GM20431 (cell line): ENCODE measurements around the gene GOLGA8R.
"Not testable (repeated sequence)": the region's sequence is repeated elsewhere in the genome, so short reads cannot be mapped to it uniquely, and the experiment has no call there.

Experiments used
- in situ Hi-C: fragments of 300-500 bp; cut with MseI, MboI; formaldehyde crosslinking; loops from one replicate; pipeline ENCODE4 v1.15.0; 2020; ENCODE audit warnings: low sequenced_read_pairs; ENCODE audit not compliant: unreplicated experiment

The GOLGA8R gene

GRCh38 chr15:30414160-30414559 is at the start of gene GOLGA8R:
Gene GOLGA8R (minus strand): TSS chr15:30414260. CDS start chr15:30414162, 98 bp downstream.
- in situ Hi-C loops, result not testable (repeated sequence)

GRCh38 chr15:30463849-30464248 is 49.8 kb upstream of the GOLGA8R start:
- in situ Hi-C loops, result not testable (repeated sequence)

GRCh38 chr15:30462176-30462575 is 48.1 kb upstream of the GOLGA8R start:
- in situ Hi-C loops, result not testable (repeated sequence)

GRCh38 chr15:30452702-30453101 is 38.6 kb upstream of the GOLGA8R start:
- in situ Hi-C loops, result not testable (repeated sequence)

GRCh38 chr15:30438348-30438747 is 24.3 kb upstream of the GOLGA8R start:
- in situ Hi-C loops, result not testable (repeated sequence)

GRCh38 chr15:30435878-30436277 is 21.8 kb upstream of the GOLGA8R start:
- in situ Hi-C loops, result not testable (repeated sequence)

GRCh38 chr15:30420723-30421122 is 6.7 kb upstream of the GOLGA8R start:
- in situ Hi-C loops, result not testable (repeated sequence)

- in situ Hi-C loops, result not testable (repeated sequence)
These were observed 6.4 kb downstream of the GOLGA8R start for GRCh38 chr15:30407636-30408035.

- in situ Hi-C loops, result loop anchor here (25.0 kb wide), 1 partner anchor 1763 kb away; no protein-coding TSS in a partner anchor
These were observed 15.1 kb downstream of the GOLGA8R start for GRCh38 chr15:30398988-30399387.

GRCh38 chr15:30393664-30393991 is 20.4 kb downstream of the GOLGA8R start:
- in situ Hi-C loops, result loop anchor here (25.0 kb wide), 1 partner anchor 1769 kb away; no protein-coding TSS in a partner anchor

GRCh38 chr15:30392766-30393663 is 21.0 kb downstream of the GOLGA8R start, which contains the start of gene CHRFAM7A:
Gene CHRFAM7A (minus strand): TSS chr15:30393540. CDS start chr15:30383351, 10,189 bp downstream.
- in situ Hi-C loops, result loop anchor here (25.0 kb wide), 1 partner anchor 1769 kb away; no protein-coding TSS in a partner anchor

GRCh38 chr15:30386318-30386887 is 27.7 kb downstream of the GOLGA8R start:
- in situ Hi-C loops, result loop anchor here (25.0 kb wide), 1 partner anchor 1776 kb away; no protein-coding TSS in a partner anchor

GRCh38 chr15:30377082-30377413 is 37.0 kb downstream of the GOLGA8R start:
- in situ Hi-C loops, result loop anchor here (25.0 kb wide), 1 partner anchor 1785 kb away; no protein-coding TSS in a partner anchor

GRCh38 chr15:30376375-30377081 is 37.5 kb downstream of the GOLGA8R start:
- in situ Hi-C loops, result loop anchor here (25.0 kb wide), 1 partner anchor 1786 kb away; no protein-coding TSS in a partner anchor

- in situ Hi-C loops, result loop anchor here (25.0 kb wide), 1 partner anchor 1786 kb away; no protein-coding TSS in a partner anchor
These were observed 38.2 kb downstream of the GOLGA8R start for GRCh38 chr15:30375872-30376271.

- in situ Hi-C loops, result loop anchor here (25.0 kb wide), 1 partner anchor 1787 kb away; no protein-coding TSS in a partner anchor
These were observed 39.2 kb downstream of the GOLGA8R start for GRCh38 chr15:30374862-30375261.

GRCh38 chr15:30368271-30368670 is 45.8 kb downstream of the GOLGA8R start:
- in situ Hi-C loops, result not testable (repeated sequence)

- in situ Hi-C loops, result not testable (repeated sequence)
These were observed 46.8 kb downstream of the GOLGA8R start for GRCh38 chr15:30367246-30367645.

- in situ Hi-C loops, result not testable (repeated sequence)
These were observed 52.7 kb downstream of the GOLGA8R start for GRCh38 chr15:30361404-30361803.

GRCh38 chr15:30360990-30361389 is 53.1 kb downstream of the GOLGA8R start:
- in situ Hi-C loops, result not testable (repeated sequence)
